Fibroblast of the aortic adventitia (primary cell): ENCODE results near the gene RPL21. TPM values are rescaled to one million over a fixed set of nuclear protein-coding genes. Genes with fewer than 3 reads are reported as not detected.

Experiments
- DNase-seq: peaks from one replicate; pipeline ENCODE4 v3.0.0-alpha.2; 2010; ENCODE audit warnings: low read depth
- H3K4me3 ChIP-seq: 2 replicates; pipeline ENCODE4 v1.5.1; 2011; ENCODE audit warnings: low read depth, mild to moderate bottlenecking, control low read depth, low read length, moderate library complexity
- total RNA-seq: library from RNA; depleted of rRNA; stranded (reverse); fragments of >200 nt; gene quantifications from 2 replicates; pipeline ENCODE4 v1.2.3, GENCODE V29; 2012; ENCODE audit warnings: low replicate concordance
- TF ChIP-seq, protein P1 (sequence below): IDR thresholded peaks from 2 replicates; pipeline ENCODE4 v1.5.1; 2011; ENCODE audit warnings: mild to moderate bottlenecking, low read length, control low read depth, inconsistent platforms; ENCODE audit not compliant: insufficient read depth

RPL21 gene
- total RNA-seq, 1 donor, result 1,402 TPM

DNA sequence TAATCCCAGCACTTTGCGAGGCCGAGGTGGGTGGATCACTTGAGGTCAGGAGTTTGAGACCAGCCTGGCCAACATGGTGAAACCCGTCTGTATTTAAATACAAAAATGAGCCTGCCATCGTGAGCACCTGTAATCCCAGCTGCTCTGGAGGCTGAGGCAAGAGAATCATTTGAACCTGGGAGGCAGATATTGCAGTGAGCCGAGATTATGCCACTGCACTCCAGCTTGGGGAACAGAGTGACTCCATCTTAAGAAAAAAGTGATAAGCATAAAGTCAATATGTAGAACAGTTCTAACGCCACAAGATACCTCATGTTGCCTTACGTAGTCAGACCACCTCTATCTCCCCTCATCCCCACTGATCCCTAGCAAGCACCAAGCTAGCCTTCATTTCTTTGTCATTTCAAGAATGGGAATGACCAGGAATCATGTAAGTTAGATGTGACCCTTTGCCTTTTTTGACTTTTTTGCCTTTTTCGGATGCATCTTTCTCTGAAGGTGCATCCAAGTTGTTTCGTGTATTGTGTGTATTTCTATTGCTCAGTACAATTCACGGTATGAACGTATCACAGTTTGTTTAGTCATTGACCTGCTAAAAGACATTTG is 6.4 kb downstream of the RPL21 start:
- no peak for DNase-seq
- H3K4me3 ChIP-seq, result no peak overlapping the region
- TF ChIP-seq, protein P1, sequence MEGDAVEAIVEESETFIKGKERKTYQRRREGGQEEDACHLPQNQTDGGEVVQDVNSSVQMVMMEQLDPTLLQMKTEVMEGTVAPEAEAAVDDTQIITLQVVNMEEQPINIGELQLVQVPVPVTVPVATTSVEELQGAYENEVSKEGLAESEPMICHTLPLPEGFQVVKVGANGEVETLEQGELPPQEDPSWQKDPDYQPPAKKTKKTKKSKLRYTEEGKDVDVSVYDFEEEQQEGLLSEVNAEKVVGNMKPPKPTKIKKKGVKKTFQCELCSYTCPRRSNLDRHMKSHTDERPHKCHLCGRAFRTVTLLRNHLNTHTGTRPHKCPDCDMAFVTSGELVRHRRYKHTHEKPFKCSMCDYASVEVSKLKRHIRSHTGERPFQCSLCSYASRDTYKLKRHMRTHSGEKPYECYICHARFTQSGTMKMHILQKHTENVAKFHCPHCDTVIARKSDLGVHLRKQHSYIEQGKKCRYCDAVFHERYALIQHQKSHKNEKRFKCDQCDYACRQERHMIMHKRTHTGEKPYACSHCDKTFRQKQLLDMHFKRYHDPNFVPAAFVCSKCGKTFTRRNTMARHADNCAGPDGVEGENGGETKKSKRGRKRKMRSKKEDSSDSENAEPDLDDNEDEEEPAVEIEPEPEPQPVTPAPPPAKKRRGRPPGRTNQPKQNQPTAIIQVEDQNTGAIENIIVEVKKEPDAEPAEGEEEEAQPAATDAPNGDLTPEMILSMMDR, result no peak

DNA sequence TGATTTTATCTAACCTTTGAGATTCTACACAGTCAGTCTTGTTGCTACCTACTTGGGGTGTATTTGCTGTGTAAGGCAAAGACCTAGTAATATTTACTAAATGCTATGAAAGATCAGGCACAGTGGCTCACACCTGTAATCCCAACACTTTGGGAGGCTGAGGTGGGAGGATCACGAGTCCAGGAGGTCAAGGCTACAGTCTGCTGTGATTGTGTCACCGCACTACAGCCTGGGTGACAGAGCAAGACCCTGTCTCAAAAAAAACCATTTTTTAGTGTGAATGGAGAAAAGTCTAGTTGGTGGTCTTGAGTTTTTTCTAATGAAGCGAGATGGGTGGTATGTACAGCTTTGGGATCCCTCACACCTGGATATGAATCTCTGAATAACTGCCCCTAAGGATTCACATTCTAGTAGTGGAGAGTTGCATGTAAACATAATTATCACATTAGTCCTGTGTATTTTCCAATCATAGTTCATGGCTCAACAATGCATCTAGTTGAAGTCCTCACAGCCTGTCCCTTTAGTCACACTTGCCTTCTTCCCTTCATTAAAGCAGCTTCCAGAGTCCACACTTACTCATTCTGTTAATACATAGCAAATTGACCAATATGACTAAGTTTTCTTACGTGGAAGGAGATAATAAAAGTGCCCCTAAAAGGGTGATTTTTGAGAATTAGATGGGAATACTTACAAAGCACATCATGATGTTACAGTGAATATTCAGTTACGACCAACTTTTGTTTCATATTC is 7.5 kb downstream of the RPL21 start:
- no peak overlapping the region for H3K4me3 ChIP-seq
- TF ChIP-seq, protein P1, result no peak
- DNase-seq, result no peak

DNA sequence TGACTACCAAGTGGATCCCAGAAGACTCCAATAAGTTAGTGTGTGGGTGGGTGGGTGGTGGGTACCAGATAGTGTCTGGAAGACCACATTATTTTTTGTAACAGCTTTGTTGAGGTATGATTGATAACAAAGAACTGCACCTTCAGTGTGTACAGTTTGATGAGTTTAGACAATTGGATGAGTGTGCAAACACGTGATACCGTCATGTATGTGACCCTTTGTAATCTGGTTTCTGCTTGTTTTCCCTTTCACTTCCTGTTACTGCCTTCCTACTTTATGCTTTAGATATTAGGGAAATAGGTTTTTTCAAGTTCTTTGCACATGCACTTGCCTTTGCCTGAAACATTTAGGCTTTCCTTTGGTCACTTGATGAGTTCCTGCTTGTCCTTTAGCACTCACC is 8.5 kb downstream of the RPL21 start:
- no peak overlapping the region for H3K4me3 ChIP-seq

DNA sequence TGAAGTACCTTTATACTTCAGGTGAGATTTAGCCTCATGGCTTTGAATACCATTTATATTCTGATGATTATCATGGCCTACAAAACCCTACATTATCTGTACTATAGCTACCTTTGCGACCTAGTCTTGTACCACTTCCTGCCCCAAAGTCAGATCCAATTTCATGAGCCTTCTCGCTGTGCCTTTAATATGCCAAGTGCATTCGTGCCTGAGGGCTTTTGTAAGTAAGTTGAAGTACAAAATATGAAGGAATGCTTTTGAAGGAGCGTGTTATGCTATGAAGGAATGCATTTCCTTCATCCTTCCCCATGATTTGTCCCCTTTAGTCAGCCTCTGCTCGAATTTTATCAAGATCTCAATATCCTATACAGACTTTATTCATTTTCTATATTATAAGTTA is 10.0 kb downstream of the RPL21 start:
- H3K4me3 ChIP-seq, result no peak overlapping the region
- TF ChIP-seq, protein P1, result no peak
- DNase-seq, result no peak

More for the DNA sequence above, 8.5 kb downstream of the RPL21 start:
- TF ChIP-seq, protein P1, result no peak
- no peak for DNase-seq

DNA sequence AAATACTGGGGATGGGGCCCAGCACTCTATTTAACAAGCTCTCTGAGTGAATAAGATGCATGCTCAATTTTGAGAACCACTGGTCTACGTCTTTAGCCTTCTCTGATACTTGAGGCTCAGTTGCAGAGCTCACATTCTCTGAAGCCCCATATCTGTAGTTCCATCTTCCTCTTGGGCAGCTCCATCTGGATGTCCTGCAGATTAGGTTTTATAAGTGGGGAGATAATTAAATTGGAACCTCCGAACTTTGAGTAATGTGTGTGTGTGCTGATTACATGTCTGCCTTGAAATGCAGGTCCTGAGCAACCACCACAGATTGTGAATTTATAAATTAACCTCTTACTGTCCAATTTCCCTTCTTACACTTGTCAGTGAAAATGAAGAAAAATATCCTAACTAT is 12.1 kb downstream of the RPL21 start:
- DNase-seq, result no peak
- TF ChIP-seq, protein P1, result no peak
- no peak overlapping the region for H3K4me3 ChIP-seq

DNA sequence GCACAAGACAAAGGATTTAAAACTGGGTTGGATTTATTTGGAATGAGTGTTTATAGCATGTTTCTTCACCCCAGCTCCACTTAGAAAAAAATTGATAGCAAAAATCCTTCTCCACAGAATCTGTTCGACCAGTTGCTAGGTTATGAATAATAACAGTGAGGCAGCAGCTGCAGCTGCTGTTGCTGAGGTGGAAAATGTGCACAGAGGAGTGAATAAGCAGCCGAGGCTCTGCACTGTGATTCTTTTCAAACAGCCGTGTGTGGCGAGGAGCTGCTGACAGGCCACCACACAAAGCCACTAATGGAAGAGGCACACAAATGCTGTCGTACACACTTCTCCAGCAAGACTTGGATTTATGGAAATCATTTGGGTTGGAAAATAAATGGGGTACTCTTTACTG is 12.8 kb downstream of the RPL21 start:
- peak; percentile 64 for DNase-seq
- TF ChIP-seq, protein P1, result no peak
- no peak overlapping the region for H3K4me3 ChIP-seq

DNA sequence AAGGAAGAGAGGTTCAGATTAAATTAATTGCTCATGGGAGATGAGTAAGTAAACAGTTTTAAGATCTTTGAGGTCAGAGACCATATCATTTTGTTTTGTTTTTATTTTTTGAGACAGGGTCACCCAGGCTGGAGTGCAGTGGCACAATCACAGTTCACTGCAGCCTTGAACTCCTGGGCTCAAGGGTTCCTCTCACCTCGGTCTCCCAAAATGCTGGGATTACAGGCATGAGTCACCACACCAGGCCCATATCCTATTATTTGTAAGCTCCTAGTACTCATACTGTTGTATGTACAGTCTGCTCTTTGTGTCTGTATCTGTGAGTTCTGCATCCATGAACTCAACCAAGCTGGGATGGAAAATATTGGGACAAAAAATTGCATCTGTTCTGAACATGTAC is 13.3 kb downstream of the RPL21 start:
- H3K4me3 ChIP-seq, result no peak overlapping the region
- TF ChIP-seq, protein P1, result no peak
- no peak for DNase-seq
